ENCODE results near the gene PAQR5.

DNA sequence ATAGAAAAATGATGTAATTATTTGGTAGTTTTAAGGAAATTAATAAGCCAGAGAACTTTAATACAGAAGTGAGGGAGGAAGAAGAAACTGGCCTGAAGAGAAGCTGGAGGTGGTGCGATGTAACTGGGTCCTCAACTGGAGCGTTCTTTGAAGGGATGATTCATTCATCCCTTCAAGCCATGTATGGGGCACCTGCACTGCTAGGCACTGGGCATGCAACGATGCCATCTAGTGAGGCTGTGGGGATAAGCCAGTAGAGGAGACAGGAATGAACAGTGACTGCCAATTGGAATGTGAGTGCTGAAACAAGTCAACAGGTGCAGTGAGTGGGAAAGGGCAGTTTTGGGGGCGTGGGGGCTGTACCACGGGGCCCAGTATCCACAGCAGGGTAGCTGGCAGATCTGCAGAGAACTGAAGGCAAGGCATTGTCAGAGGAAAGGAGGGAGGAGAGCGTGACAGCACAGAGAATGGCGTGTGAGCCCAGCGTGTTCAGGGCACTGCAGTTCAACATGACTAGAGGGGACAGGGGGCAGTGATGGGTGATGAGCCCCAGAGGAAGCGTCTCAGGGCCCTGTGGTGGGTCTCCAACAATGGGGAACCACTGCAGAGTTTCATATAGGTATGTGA lies 111.6 kb downstream of the PAQR5 start:
- peak; percentile 37; the same call in 1 of the 2 replicates for TF ChIP-seq CTCF (IDR thresholded peaks at IDR 0.05; ENCODE audit: low read length)
- TF ChIP-seq EZH2 (IDR thresholded peaks at IDR 0.05; ENCODE audit: borderline replicate concordance, low read length): no peak

Data from OCI-LY1 (cell line).